Gastroesophageal sphincter (tissue), 3 donors: ENCODE data around the gene STUB1.

ENCODE experiments used
- EP300 ChIP-seq: sonication (generic); formaldehyde crosslinking; IDR thresholded peaks from one replicate; pipeline ENCODE4 v1.6.1; 2017; ENCODE audit warnings: antibody characterized with exemption, mild to moderate bottlenecking
- POLR2A ChIP-seq, 2 donors: fragments of 450-650 bp; IDR thresholded peaks; one replicate each; pipeline ENCODE4 v1.6.1; 2017; ENCODE audit warnings: antibody characterized with exemption in 2 of 2, mild to moderate bottlenecking in 2 of 2, moderate library complexity in 1 of 2
- POLR2AphosphoS5 ChIP-seq: sonication (generic); formaldehyde crosslinking; IDR thresholded peaks from one replicate; pipeline ENCODE4 v1.6.1; 2017; ENCODE audit warnings: antibody characterized with exemption
- TF ChIP-seq, protein P1 (sequence below), 4 experiments: fragments of 200-600 bp in 2 of 4; fragments of 450-650 bp in 2 of 4; sonication (generic) in 1 of 4; IDR thresholded peaks; one replicate each; pipeline ENCODE4 v1.5.1; 2017 to 2019; ENCODE audit warnings: antibody characterized with exemption in 4 of 4, mild to moderate bottlenecking in 2 of 4, moderate library complexity in 2 of 4

DNA sequence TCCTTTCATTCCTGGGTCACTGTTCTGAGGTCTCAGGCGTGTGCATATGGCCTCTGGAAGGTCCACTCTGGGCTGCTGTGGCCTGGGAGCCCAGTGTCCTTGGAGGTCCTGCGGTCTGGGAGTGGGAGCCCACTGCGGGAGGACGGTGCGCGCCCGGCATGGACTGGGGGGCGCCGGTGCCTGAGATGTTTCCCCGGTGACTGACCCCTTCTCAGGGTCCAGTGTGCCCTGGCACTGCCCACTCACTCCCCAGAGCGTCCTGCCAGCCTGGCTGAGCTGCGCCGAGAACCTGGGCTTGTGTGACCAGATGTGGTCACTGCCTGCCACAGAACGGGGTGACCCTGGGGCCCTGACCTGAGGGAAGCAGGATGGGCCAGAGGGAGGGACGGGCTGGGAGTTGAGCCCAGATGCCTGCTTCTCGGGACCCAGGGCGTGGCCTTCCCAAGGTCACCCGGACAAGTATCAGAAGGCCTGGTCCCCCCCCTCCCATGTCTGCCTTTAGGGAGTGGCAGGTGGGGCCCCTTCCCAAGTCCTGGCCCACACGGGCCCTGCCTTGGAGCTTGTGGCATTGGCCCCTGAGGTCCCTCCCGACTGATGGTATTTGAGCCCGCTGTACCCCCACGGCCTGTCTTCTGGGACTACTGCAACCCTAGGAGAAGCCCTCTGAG lies 5.9 kb upstream of the STUB1 start:
- TF ChIP-seq, protein P1, sequence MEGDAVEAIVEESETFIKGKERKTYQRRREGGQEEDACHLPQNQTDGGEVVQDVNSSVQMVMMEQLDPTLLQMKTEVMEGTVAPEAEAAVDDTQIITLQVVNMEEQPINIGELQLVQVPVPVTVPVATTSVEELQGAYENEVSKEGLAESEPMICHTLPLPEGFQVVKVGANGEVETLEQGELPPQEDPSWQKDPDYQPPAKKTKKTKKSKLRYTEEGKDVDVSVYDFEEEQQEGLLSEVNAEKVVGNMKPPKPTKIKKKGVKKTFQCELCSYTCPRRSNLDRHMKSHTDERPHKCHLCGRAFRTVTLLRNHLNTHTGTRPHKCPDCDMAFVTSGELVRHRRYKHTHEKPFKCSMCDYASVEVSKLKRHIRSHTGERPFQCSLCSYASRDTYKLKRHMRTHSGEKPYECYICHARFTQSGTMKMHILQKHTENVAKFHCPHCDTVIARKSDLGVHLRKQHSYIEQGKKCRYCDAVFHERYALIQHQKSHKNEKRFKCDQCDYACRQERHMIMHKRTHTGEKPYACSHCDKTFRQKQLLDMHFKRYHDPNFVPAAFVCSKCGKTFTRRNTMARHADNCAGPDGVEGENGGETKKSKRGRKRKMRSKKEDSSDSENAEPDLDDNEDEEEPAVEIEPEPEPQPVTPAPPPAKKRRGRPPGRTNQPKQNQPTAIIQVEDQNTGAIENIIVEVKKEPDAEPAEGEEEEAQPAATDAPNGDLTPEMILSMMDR (IDR thresholded peaks at IDR 0.05), result no peak
- no peak for TF ChIP-seq POLR2AphosphoS5
- TF ChIP-seq EP300, result no peak
- no peak for TF ChIP-seq POLR2A (IDR thresholded peaks at IDR 0.05)
